A673 (cell line): Measurements from ENCODE around the gene GIGYF2. TPM values are rescaled to one million over a fixed set of nuclear protein-coding genes. Genes with fewer than 3 reads are reported as not detected.

Source experiments
- BruUV-seq: library from RNA; stranded (reverse); fragments of 400-500 nt; replicated peaks from 2 replicates; lab custom pipeline; 2021; lab: Mats Ljungman, UMichigan
- CTCF ChIA-PET: fragments of 300-600 bp; sonication (Branson Sonifier 250); formaldehyde crosslinking; loops from one replicate; lab custom pipeline; 2022; ENCODE audit warnings: antibody characterized with exemption; lab: Charles Lee
- POLR2A ChIA-PET: fragments of 300-600 bp; sonication (Branson Sonifier 250); formaldehyde crosslinking; loops from one replicate; lab custom pipeline; 2022; ENCODE audit warnings: antibody characterized with exemption; ENCODE audit not compliant: low non-redundant PET; lab: Charles Lee
- DNase-seq: peaks from one replicate; pipeline ENCODE4 v3.0.0-alpha.2; 2015; ENCODE audit warnings: low spot score
- H3K27ac ChIP-seq: fragments of 200-600 bp; sonication (generic); 2 replicates; pipeline ENCODE4 v1.5.1; 2016; ENCODE audit warnings: mixed run types, low read depth, mild to moderate bottlenecking, mixed read lengths, antibody characterized with exemption, low read length; ENCODE audit not compliant: poor library complexity, severe bottlenecking
- H3K27me3 ChIP-seq: fragments of 200-600 bp; sonication (generic); replicated peaks from 2 replicates; pipeline ENCODE4 v1.6.1; 2017; ENCODE audit warnings: mixed run types, low read depth, mild to moderate bottlenecking, mixed read lengths, antibody characterized with exemption, low read length; ENCODE audit not compliant: insufficient read depth, poor library complexity
- H3K36me3 ChIP-seq: fragments of 200-600 bp; sonication (generic); 2 replicates; pipeline ENCODE4 v1.6.1; 2016; ENCODE audit warnings: mixed run types, mild to moderate bottlenecking, mixed read lengths, antibody characterized with exemption, low read length; ENCODE audit not compliant: insufficient read depth, poor library complexity, severe bottlenecking
- H3K4me1 ChIP-seq: fragments of 200-600 bp; sonication (generic); 2 replicates; pipeline ENCODE4 v1.6.1; 2017; ENCODE audit warnings: mixed run types, mild to moderate bottlenecking, mixed read lengths, antibody characterized with exemption, low read length; ENCODE audit not compliant: insufficient read depth, poor library complexity, severe bottlenecking
- H3K4me3 ChIP-seq: fragments of 200-600 bp; sonication (generic); 2 replicates; pipeline ENCODE4 v1.5.1; 2016; ENCODE audit warnings: low read depth, mixed run types, mild to moderate bottlenecking, mixed read lengths, low read length; ENCODE audit not compliant: poor library complexity, severe bottlenecking
- H3K9me3 ChIP-seq: fragments of 200-600 bp; sonication (generic); 2 replicates; pipeline ENCODE4 v1.6.1; 2016; ENCODE audit warnings: mixed run types, low read depth, mild to moderate bottlenecking, mixed read lengths, antibody characterized with exemption, low read length; ENCODE audit not compliant: poor library complexity, severe bottlenecking
- EZH2 ChIP-seq: fragments of 200-600 bp; sonication (generic); IDR thresholded peaks from 2 replicates; pipeline ENCODE4 v1.6.1; 2017; ENCODE audit warnings: borderline replicate concordance, low read depth, mild to moderate bottlenecking, mixed read lengths, antibody characterized with exemption, low read length; ENCODE audit not compliant: poor library complexity, severe bottlenecking
- intact Hi-C: fragments of 100-400 bp; cut with micrococcal nuclease; formaldehyde crosslinking; loops from one replicate; pipeline ENCODE4 v1.10.0; 2022; ENCODE audit not compliant: unreplicated experiment
- total RNA-seq: library from RNA; stranded (reverse); gene quantifications from 2 replicates; pipeline ENCODE4 v1.2.3, GENCODE V29; 2021
- TF ChIP-seq, protein P1 (sequence below): fragments of 300-800, 200-600 bp; sonication (generic); conservative IDR thresholded peaks from 2 replicates; pipeline ENCODE4 v1.5.1; 2017; ENCODE audit warnings: low read depth, mild to moderate bottlenecking, antibody characterized with exemption, low read length, moderate library complexity, mixed read lengths

Gene GIGYF2
- total RNA-seq, 1 experiment from 2014 or later: 62.8 TPM

DNA sequence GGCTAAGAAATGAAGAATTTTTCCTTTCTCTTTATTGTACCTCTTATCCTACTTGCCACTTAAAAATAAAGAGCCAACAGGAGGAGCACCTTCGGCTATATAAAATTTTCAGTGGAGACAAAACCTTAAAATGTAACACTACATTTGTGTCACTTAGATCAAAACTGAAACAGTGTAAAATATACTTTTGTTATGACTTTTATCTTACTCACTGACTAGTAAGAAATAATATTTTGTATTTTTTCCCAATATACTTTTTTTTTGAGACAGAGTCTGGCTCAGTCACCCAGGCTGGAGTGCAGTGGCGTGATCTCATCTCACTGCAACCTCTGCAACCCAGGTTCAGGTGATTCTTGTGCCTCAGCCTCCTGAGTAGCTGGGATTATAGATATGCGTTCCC, 50.9 kb downstream of the GIGYF2 start:
- intact Hi-C loops: no loop called here
- TF ChIP-seq EZH2: no peak
- TF ChIP-seq, protein P1, sequence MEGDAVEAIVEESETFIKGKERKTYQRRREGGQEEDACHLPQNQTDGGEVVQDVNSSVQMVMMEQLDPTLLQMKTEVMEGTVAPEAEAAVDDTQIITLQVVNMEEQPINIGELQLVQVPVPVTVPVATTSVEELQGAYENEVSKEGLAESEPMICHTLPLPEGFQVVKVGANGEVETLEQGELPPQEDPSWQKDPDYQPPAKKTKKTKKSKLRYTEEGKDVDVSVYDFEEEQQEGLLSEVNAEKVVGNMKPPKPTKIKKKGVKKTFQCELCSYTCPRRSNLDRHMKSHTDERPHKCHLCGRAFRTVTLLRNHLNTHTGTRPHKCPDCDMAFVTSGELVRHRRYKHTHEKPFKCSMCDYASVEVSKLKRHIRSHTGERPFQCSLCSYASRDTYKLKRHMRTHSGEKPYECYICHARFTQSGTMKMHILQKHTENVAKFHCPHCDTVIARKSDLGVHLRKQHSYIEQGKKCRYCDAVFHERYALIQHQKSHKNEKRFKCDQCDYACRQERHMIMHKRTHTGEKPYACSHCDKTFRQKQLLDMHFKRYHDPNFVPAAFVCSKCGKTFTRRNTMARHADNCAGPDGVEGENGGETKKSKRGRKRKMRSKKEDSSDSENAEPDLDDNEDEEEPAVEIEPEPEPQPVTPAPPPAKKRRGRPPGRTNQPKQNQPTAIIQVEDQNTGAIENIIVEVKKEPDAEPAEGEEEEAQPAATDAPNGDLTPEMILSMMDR: no peak
- DNase-seq: no peak
- BruUV-seq: no TSS peak
- ChIA-PET CTCF (no interaction called here), POLR2A (no interaction called here)
- Histone ChIP-seq H3K27me3 (no peaks in the 10 kb centered on the region), H3K4me3 (no peak overlapping the region), H3K36me3 (peaks cover 47% of the 10 kb centered on the region), H3K9me3 (no peaks in the 10 kb centered on the region), H3K27ac (no peak overlapping the region), H3K4me1 (no peaks in the 10 kb centered on the region)

DNA sequence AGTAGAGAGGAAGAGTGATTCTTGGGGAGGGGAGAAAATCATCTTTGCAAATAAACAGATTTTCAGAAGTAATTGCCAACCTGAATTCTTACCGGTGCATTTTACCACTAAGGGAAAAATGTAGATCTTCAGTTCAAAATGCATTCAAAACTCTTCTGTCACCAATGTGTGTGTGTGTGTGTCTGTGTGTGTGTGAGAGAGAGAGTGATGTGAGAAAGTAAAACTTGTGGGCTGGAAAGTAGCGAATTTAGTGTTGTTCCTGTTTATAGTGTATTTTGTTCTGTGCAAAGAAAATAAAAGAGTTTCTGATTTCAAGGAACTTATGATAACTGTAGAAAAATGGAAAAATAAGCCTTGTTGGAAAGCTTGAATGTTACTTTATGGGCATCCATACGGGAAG, 52.2 kb downstream of the GIGYF2 start:
- DNase-seq: no peak
- ChIA-PET CTCF (no interaction called here), POLR2A (no interaction called here)
- Histone ChIP-seq H3K4me1 (no peaks in the 10 kb centered on the region), H3K9me3 (no peaks in the 10 kb centered on the region), H3K27ac (no peak overlapping the region), H3K4me3 (no peak overlapping the region), H3K36me3 (peaks cover 50% of the 10 kb centered on the region), H3K27me3 (no peaks in the 10 kb centered on the region)
- TF ChIP-seq, protein P1: no peak
- TF ChIP-seq EZH2: no peak
- no TSS peak for BruUV-seq
- intact Hi-C loops: no loop called here

DNA sequence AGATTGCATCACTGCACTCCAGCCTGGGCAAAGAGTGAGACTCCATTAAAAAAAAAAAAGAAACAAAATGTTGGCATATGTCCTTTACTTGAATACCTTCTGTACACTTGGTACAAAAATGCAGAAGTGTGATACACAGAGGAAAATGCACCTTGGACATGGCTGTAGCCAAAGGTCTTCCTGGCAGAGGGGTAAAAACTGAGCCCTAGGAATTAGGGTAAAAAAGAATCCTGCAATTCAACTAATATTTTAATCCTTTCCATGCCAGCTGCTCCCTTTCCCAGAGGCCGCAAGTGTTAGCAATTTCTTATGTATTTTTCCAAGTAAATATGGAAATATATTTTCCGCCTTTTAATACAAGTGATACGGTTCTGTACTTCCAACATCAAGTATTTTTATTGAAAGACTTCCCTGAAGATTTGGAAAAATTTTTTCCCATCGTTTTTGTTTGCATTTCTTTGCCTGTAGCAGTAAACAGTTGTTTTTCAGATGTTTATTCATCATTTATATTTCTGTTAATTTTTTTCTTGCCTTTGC, 53.1 kb downstream of the GIGYF2 start:
- Histone ChIP-seq H3K27ac (no peak overlapping the region), H3K4me3 (no peak overlapping the region), H3K27me3 (no peaks in the 10 kb centered on the region), H3K9me3 (no peaks in the 10 kb centered on the region), H3K4me1 (no peaks in the 10 kb centered on the region), H3K36me3 (peaks cover 53% of the 10 kb centered on the region)
- no TSS peak for BruUV-seq
- no peak for DNase-seq
- POLR2A ChIA-PET: interaction anchor here (0.6 kb wide), 1 partner anchor 200 kb away, joined by 3 read pairs; the partner anchor contains the start of gene TIGD1
- intact Hi-C loops: no loop called here
- CTCF ChIA-PET: no interaction called here
- TF ChIP-seq, protein P1: no peak
- TF ChIP-seq EZH2: no peak
